AG09309 (cell line): ENCODE data around the gene SIGMAR1.
A peak's percentile ranks its signal among the peaks of the same experiment; 100 is the strongest.

ENCODE experiments used
- DNase-seq: peaks from one replicate; pipeline ENCODE4 v3.0.0-alpha.2; 2010; ENCODE audit warnings: low read depth
- H3K4me3 ChIP-seq: 2 replicates; pipeline ENCODE4 v1.5.1; 2011; ENCODE audit warnings: mild to moderate bottlenecking, low read depth, low read length, moderate library complexity; ENCODE audit not compliant: control insufficient read depth
- TF ChIP-seq, protein P1 (sequence below): IDR thresholded peaks from 2 replicates; pipeline ENCODE4 v1.5.1; 2011; ENCODE audit warnings: mild to moderate bottlenecking, low read depth, low read length, inconsistent platforms; ENCODE audit not compliant: insufficient read depth, control insufficient read depth; ENCODE audit errors: missing control alignments

SIGMAR1 gene

GRCh38 chr9:34594177-34594576 is 43.4 kb downstream of the SIGMAR1 start:
- TF ChIP-seq, protein P1, sequence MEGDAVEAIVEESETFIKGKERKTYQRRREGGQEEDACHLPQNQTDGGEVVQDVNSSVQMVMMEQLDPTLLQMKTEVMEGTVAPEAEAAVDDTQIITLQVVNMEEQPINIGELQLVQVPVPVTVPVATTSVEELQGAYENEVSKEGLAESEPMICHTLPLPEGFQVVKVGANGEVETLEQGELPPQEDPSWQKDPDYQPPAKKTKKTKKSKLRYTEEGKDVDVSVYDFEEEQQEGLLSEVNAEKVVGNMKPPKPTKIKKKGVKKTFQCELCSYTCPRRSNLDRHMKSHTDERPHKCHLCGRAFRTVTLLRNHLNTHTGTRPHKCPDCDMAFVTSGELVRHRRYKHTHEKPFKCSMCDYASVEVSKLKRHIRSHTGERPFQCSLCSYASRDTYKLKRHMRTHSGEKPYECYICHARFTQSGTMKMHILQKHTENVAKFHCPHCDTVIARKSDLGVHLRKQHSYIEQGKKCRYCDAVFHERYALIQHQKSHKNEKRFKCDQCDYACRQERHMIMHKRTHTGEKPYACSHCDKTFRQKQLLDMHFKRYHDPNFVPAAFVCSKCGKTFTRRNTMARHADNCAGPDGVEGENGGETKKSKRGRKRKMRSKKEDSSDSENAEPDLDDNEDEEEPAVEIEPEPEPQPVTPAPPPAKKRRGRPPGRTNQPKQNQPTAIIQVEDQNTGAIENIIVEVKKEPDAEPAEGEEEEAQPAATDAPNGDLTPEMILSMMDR = no peak
- H3K4me3 ChIP-seq = no peak overlapping the region

GRCh38 chr9:34592895-34593601 is 44.5 kb downstream of the SIGMAR1 start:
- DNase-seq = no peak
- H3K4me3 ChIP-seq = no peak overlapping the region

More at GRCh38 chr9:34594177-34594576, 43.4 kb downstream of the SIGMAR1 start:
- DNase-seq = no peak

DNA sequence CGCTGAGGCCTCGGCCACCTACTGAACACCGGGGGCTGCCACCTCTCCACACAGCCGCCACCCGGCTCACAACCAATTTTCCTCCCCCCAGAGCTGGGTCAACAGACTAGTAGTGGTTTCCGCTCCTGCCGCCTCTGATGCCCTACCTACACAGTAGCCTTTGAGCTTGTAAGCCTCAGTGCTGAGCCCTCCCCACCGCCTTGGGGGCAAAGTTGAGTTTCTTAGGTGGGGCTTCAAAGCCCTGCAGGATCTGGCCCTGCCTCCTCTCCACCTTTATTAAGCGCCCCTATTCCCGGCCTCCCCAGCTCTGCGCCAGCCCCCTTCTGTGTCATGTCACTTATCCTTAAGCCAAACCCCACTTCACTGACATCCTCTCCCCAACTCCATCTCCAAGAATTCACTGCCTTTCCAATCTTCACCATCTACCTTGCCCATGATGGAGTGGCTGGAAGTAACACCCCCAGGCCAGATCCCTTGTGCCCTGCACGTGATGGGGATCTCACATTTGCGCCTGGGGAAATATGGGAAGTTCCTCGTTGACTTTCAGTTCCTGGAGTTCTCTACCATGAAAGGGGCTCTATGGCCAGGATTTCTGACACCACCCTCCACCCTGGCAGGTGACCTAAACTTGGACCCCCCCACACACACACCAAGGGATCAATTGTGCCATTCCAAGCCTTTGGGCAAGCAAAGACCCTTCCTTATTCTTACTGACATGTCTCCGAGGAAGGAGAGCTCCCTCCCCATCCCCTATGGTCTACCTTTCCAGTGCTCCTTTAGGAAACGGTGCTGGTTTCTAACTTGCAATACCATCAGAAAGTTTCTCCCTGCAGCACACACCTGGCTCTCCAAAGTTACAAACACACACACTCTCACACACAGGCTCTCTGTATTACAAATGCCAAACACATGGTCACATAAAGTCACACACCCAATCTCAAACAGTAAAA is 45.4 kb downstream of the SIGMAR1 start:
- TF ChIP-seq, protein P1 = no peak
- no peak for DNase-seq
- no peak overlapping the region for H3K4me3 ChIP-seq

More at GRCh38 chr9:34592895-34593601, 44.5 kb downstream of the SIGMAR1 start:
- TF ChIP-seq, protein P1 = no peak

DNA sequence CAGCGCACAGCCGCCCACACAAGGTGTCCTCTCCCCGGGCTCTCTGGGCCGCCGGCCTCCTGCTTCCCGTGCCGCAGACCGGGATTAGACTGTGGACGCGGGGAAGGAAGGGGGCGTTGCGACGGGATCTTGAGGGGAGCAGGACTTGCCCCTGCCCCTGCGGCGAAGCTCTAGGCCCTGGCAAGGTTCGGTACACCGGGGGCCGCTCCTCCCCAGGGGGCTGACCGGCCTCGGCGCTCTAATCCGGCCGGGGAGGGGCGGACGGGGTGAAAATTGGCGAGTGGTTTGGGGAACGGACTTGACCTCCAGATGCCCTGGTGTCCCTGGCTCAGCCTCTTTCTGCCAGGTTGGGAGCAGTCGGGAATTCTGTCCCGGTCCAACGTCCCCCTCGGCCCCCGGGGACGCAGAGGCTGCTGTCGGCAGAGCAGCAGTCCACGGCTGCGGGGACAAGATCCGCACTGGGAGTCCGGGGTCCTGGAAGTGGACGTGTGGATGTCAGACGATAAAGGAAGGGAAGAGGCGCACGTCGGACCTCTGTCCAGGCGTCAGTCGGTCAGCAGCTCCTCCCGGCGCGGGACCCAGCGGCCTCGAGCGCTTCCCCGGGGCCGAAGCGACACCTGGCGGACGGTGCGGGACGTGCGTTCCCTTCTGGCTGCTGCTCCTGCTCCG is 46.2 kb downstream of the SIGMAR1 start:
- TF ChIP-seq, protein P1 = peak; percentile 88
- DNase-seq = no peak
- H3K4me3 ChIP-seq = no peak overlapping the region

DNA sequence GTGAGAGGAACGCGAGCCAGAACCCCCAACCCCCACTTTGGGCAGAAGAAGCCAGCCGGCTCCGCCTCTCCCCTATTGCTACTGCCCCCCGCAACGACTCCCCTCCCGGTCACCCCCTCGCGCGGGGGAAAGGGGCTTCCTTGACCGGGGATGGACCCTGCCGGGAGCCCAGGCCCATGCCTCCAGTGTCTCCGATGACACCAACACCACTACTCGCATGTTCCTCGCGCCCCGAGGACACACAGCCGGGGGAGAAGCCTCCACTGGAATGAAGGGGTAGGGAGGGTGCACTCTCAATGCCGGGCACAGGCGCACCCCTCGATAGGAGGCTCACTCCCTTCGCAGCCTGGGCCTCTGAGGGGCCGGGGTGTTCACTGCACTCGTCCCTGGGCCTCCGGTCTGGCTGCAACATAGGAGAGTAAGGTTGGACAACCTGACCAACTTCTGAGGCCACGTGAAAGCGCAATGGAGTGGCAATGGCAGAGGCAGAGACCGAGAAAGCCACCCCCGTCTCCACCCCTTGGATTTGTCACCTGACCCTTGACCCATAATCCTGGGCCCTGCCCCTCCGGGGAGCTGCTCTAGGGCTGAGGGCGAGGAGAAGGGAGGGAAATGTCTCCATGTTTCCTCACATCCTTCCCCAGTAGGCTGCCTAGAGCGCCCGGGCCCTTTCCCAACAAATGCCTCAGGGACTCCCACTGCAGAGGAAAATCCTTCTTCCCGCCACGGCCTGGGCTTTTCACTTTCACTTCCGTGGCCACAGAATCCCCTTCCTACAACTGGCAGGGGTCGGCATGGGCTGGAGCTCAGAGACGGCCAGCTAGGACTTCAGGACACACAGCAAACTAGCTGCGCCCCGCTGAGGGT is 47.0 kb downstream of the SIGMAR1 start:
- TF ChIP-seq, protein P1 = no peak
- no peak overlapping the region; the same call in 1 of the 2 replicates for H3K4me3 ChIP-seq
- DNase-seq = no peak
